AML-193 (cell line): ENCODE data around the gene ZDHHC11B.
"Not testable (repeated sequence)": the region's sequence is repeated elsewhere in the genome, so short reads cannot be mapped to it uniquely, and the experiment has no call there.

Experiments
- DNase-seq, 2 experiments: peaks; one replicate each; lab custom pipeline; 2025; lab: John Stamatoyannopoulos, UW

Gene ZDHHC11B

GRCh38 chr5:785181-785705 is 714 bp upstream of the ZDHHC11B start:
- DNase-seq, result not testable (repeated sequence)

DNA sequence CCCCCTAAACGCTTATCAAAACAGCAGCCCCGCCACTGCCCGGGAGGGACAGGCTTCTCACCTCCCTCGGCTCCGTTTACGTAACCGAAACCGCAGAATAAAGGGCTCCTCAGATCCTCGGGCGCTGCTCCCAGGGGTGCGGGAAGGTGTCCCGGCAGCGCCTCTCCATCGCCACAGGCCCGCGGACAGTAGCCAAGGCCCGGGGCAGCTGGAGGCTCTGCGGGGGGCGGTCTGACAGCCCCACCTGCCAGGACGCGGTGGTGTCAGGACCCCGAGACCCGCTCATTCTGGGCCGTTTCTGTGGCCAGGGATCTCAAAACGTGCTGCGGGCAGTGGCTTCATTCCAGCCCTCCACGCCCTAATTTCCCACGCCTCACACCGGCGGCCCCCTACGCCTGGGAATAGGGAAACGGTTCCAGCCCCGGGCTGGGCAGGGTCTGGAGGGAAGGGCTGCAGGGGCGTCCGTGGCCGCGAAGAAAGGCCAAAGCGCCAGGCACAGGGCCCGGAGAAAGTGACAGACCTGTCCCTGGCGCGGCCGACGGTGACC is 575 bp downstream of the ZDHHC11B start:
- DNase-seq, result not testable (repeated sequence)

DNA sequence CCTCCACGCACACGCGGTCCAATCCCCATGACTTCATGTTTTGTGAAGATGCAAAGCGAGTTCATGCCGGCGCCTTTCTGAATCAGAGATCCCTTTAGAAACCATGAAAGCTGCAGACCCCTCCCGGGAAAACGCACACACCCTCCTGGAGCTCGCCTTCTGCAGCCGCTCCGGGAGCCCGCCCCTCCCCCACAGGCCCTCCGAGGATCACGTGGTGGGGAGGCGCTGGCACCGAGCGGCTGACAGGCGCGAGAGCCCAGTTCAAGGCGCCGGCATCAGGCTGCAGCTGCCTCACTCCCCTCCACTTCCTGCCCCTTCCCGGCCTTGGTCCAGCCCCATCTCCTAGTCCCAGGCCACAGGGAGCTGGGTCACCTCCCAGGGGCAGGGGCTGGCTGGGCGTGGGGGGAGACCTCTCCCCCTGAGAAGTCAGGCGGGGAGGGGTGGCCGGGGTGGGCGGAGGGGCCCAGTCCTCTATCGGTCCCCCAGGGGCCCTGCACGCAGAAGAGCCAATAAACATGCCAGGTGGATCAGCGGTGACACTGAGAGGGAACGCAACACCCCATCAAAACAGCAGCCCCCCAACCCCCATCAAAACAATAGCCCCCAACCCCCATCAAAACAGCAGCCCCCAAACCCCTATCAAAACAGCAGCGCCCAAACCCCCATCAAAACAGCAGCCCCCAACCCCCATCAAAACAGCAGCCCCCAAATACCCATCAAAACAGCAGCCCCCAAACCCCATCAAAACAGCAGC is 1.3 kb downstream of the ZDHHC11B start:
- DNase-seq, result not testable (repeated sequence)

DNA sequence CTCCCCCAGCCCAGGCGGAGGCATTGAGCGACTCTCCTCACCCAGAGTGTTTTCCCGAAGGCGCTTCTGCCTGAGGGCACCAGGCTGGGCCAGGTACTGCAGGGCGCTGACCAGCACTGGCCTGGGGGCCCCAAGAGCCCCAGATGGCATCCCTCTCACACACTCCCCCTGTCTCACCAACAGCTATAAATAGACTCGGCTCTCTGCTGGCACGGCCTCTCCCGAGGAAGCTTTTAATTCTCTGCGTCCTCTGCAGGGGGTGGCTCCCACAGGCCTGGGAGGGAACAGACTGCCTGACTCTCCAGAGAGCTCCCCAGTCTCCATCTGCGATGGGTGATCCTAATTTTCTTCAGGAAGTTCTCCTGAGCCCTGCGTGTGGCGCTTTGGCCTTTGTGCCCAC is 2.2 kb downstream of the ZDHHC11B start:
- not testable (repeated sequence) for DNase-seq

GRCh38 chr5:780571-780970 is 4.0 kb downstream of the ZDHHC11B start:
- not testable (repeated sequence) for DNase-seq

DNA sequence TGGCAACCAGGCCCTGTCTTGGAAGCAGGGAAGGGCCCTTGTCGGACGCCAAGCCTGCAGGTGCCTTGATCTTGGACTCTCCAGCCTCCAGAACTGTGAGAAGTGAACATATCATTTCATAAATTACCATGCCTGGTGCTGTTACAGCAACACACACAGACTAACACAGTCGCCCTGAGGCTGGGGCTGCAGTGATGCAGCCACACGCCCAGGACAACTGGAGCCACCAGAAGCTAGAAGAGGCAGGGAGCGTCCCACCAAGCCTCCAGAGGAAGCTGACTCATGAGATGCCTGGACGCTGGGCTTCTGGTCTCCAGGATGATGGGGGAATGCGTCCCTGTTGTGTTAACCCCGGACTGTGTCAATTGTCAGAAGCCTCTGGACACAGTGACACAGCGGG is 5.6 kb downstream of the ZDHHC11B start:
- DNase-seq, result not testable (repeated sequence)

- DNase-seq, result not testable (repeated sequence)
Measured at GRCh38 chr5:778421-778820, 6.1 kb downstream of the ZDHHC11B start.

DNA sequence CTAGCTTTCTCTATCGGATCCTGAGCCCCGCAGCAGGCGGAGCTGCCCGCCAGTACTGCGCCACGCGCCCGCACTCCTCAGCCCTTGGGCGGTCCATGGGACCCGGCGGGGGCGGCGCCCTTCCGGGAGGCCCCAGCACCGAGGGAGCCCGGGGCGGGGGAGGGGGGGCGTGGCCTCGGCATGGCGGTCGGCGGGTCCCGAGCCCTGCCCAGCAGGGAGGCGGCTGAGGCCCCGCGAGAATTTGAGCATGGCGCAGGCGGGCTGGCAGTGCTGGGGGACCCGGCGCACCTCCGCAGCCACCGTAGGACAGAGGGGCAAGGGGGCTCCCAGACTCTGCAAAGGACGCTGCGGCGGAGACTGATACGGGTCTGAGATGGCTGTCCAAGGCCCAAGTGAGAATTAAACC is 6.8 kb downstream of the ZDHHC11B start:
- DNase-seq, result no peak

GRCh38 chr5:776862-777711 is 7.4 kb downstream of the ZDHHC11B start:
- no peak for DNase-seq

- DNase-seq, result no peak
Measured at GRCh38 chr5:775961-776861, 8.3 kb downstream of the ZDHHC11B start.

- DNase-seq, result not testable (repeated sequence)
Measured at GRCh38 chr5:775595-775960, 9.0 kb downstream of the ZDHHC11B start.

- not testable (repeated sequence) for DNase-seq
Measured at GRCh38 chr5:774854-775505, 9.5 kb downstream of the ZDHHC11B start.

DNA sequence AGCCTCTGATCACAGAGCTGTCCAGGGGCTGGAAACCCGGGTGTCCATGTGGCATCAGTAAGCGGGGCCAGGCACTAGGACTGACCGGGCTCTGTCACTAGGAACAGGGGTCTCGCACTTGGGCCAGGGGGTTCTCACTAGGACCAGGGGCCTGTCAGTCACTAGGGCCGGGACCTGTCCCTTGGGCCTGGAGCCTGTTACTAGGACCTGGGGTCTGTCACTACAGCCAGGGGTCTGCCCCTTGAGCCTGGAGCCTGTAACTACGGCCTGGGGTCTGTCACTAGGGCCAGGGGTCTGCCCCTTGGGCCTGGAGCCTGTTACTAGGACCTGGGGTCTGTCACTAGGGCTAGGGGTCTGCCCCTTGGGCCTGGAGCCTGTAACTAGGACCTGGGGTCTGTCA is 10.2 kb downstream of the ZDHHC11B start:
- DNase-seq, result not testable (repeated sequence)

DNA sequence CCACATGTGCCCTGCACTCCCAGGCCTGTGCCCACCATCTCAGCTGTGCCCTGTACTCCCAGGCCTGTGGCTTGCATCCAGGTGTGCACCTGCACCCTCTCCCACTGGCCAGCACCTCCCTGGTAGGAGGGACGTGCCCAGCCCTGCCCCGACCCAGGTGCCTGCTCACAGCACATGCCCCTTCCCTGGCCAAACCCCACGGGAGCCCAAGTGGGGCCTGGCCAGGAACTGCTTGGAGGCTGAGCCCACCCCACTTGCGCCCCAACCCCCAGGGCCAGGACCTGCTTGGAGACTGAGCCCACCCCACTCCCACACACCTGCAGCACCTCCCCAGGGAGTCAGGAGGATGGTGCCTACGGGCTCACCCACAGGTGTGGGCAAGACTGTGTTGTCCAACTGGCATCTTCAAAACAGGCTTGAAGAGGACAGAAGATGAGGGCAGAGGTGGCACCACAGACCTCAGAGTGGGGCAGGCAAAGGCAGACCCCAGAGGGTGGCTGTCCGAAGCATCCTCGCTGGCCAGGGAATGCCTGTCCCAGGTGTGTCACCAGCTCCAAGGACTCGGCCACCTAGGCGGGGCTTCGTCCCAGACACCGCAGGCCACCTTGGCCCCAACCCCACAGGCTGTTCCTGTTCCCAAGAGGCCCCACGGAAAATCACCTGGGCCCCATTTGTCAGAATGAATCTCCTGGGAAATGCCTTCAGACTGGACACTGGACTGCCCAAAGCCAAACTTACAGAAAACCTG is 10.8 kb downstream of the ZDHHC11B start:
- DNase-seq, result no peak

GRCh38 chr5:772931-773330 is 11.6 kb downstream of the ZDHHC11B start:
- not testable (repeated sequence) for DNase-seq

DNA sequence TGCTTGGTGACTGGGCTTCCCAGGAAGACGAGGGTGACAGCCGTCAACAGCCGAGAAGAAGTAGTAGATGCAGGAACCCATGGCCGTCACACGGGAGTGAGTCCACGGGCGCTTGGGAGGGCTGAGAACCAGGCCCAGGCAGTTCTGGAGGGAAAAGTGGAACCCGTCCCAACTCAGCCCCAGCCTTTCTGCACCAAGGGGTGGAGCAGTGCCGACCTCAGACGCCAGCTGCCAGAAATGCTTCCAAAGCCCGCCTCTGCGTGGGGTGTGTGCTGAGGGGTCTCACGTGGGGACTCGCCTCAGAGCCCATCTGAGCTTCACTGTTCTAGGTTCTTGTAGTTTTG is 12.0 kb downstream of the ZDHHC11B start:
- not testable (repeated sequence) for DNase-seq

DNA sequence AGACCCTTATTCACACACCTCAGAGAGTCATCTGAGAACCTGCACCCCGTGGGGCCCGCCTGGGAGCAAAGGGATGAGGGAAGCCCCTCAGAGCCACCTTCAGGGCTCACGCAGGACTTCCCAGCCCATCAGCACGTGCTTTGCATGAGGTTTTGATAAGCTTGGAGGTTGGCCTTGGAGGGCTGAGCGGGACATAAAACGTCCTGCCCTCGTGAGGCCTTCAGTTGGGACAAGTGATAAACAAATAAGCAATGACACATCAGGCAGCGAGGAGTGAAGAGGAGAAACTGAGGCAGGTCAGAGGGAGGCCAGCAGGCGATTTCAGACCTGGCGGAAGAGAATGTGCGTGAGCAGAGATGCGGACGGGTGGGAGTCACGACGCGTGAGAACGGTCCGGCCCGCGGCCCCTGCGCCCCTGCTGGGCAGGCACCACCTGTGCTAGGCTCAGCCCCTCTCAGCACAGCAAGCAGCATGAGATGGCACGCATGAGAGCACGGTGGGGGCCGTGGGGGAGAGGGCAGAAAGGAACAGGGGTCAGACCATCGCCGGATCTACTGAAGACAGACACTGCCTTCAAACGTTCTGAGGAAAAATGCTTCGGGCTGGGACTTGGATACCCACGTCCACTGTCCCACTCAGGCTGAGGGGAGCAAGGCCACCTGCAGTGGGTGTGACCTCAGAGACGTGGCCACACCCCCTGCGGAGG is 12.5 kb downstream of the ZDHHC11B start:
- DNase-seq, result not testable (repeated sequence)

DNA sequence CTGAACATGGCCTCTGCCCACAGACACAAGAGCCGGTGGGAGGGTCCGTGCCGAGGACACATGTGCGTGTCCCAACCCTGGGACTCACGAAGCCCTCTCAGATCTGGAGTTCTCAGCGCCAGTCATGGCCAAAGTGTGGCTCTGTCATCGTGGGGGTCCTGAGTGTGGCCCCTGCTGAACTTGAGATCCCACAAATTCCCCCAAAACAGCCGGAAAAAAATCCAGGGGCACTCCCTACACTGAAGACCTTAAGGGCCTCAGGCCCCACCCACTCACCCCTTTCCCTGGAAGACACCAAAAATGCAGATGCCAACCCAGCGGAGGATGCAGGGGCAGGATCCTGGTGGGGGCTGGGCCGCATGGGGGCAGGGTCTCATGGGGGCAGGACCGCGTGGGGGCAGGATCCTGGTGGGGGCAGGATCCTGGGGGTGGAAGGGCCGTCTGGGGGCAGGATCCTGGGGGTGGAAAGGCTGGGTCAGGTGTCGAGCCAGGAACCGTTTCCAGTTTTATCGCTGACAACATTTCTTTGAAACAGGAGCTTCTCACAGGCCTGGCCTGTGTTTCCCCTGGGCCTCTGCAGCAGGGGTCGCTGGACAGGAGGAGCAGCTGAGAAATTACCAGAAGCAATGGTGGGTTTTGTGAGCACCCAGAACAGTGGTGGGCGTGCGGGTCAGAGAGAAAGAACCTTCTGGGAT is 13.3 kb downstream of the ZDHHC11B start:
- not testable (repeated sequence) for DNase-seq

DNA sequence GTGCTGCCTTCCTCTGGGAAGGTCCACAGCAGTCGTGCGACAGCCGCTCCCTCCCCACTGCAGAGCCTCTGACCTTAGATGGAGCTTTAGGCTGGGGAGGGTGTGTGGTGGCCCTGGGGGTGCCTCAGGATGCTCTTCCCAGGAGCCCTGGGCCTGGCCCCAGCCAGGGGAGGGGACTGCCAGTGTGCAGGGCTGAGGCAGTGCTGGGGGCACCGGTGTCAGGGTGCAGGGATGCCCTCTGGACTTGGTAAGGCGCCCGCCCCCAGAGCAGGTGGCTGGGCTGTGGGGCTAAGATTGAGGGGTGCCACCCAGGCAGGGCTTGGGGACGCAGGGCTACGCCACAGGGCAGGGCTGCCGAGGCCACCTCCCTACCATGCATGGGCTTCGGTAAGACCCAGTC is 13.9 kb downstream of the ZDHHC11B start:
- DNase-seq, result not testable (repeated sequence)
